Measurements from ENCODE around the gene ENTPD8.

DNA sequence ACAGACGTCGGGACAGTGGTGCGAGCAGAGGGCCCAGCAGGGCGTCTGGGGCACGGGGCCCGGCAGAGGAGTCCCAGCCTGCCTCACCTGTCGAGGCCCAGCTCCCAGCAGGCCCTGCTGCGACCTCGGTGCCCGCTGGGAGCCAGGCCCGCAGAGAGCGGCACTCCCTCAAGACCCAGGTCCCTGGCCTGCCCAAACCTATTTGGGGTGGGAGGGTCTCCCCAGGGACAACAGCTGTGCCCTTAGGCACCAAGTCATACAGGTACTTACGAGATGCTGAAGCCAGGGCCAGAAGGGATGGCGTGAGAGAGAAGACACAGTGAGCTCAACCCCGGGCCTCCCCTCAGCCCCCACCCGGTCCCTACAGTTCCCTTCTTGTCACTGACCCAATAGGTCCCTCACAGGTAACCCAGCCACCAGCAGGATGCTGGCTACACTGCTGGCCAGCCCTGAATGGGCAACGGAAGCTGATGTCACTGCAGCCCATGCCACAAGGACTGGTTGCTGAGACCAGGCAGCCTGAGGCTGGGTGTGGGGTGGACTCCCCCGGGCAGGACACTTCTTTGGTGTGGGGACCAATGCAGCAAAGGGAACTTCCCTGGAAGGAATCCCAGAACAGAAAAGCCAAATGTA is 14.3 kb upstream of the ENTPD8 start:
- TF ChIP-seq NFIC (IDR thresholded peaks at IDR 0.05), result no peak
- no peak for TF ChIP-seq YY1 (IDR thresholded peaks at IDR 0.05; ENCODE audit: low read depth)
- no peak for TF ChIP-seq EP300 (IDR thresholded peaks at IDR 0.05; ENCODE audit: borderline replicate concordance)
- TF ChIP-seq, protein P1, sequence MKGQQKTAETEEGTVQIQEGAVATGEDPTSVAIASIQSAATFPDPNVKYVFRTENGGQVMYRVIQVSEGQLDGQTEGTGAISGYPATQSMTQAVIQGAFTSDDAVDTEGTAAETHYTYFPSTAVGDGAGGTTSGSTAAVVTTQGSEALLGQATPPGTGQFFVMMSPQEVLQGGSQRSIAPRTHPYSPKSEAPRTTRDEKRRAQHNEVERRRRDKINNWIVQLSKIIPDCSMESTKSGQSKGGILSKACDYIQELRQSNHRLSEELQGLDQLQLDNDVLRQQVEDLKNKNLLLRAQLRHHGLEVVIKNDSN (IDR thresholded peaks at IDR 0.05), result no peak
- TF ChIP-seq, protein P2, sequence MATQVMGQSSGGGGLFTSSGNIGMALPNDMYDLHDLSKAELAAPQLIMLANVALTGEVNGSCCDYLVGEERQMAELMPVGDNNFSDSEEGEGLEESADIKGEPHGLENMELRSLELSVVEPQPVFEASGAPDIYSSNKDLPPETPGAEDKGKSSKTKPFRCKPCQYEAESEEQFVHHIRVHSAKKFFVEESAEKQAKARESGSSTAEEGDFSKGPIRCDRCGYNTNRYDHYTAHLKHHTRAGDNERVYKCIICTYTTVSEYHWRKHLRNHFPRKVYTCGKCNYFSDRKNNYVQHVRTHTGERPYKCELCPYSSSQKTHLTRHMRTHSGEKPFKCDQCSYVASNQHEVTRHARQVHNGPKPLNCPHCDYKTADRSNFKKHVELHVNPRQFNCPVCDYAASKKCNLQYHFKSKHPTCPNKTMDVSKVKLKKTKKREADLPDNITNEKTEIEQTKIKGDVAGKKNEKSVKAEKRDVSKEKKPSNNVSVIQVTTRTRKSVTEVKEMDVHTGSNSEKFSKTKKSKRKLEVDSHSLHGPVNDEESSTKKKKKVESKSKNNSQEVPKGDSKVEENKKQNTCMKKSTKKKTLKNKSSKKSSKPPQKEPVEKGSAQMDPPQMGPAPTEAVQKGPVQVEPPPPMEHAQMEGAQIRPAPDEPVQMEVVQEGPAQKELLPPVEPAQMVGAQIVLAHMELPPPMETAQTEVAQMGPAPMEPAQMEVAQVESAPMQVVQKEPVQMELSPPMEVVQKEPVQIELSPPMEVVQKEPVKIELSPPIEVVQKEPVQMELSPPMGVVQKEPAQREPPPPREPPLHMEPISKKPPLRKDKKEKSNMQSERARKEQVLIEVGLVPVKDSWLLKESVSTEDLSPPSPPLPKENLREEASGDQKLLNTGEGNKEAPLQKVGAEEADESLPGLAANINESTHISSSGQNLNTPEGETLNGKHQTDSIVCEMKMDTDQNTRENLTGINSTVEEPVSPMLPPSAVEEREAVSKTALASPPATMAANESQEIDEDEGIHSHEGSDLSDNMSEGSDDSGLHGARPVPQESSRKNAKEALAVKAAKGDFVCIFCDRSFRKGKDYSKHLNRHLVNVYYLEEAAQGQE (IDR thresholded peaks at IDR 0.05; ENCODE audit: low read depth), result no peak
- TF ChIP-seq RAD21 (IDR thresholded peaks at IDR 0.05; ENCODE audit: low read depth), result no peak
- TF ChIP-seq CEBPB (IDR thresholded peaks at IDR 0.05), result no peak
- TF ChIP-seq, protein P3, sequence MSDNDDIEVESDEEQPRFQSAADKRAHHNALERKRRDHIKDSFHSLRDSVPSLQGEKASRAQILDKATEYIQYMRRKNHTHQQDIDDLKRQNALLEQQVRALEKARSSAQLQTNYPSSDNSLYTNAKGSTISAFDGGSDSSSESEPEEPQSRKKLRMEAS (IDR thresholded peaks at IDR 0.05), result no peak
- TF ChIP-seq TAF1 (IDR thresholded peaks at IDR 0.05; ENCODE audit: low read depth), result no peak
- TF ChIP-seq CREB1 (IDR thresholded peaks at IDR 0.05; ENCODE audit: low read depth), result no peak
- no peak for TF ChIP-seq EGR1 (IDR thresholded peaks at IDR 0.05)
- no peak for TF ChIP-seq FOXM1 (IDR thresholded peaks at IDR 0.05; ENCODE audit: borderline replicate concordance, low read depth)
- TF ChIP-seq ZBTB7A (IDR thresholded peaks at IDR 0.05; ENCODE audit: low read depth), result no peak
- no peak for TF ChIP-seq TCF12 (IDR thresholded peaks at IDR 0.05; ENCODE audit: low read depth)

Measured in Ishikawa (cell line).